ENCODE results near the gene CNTRL.

CNTRL gene

DNA sequence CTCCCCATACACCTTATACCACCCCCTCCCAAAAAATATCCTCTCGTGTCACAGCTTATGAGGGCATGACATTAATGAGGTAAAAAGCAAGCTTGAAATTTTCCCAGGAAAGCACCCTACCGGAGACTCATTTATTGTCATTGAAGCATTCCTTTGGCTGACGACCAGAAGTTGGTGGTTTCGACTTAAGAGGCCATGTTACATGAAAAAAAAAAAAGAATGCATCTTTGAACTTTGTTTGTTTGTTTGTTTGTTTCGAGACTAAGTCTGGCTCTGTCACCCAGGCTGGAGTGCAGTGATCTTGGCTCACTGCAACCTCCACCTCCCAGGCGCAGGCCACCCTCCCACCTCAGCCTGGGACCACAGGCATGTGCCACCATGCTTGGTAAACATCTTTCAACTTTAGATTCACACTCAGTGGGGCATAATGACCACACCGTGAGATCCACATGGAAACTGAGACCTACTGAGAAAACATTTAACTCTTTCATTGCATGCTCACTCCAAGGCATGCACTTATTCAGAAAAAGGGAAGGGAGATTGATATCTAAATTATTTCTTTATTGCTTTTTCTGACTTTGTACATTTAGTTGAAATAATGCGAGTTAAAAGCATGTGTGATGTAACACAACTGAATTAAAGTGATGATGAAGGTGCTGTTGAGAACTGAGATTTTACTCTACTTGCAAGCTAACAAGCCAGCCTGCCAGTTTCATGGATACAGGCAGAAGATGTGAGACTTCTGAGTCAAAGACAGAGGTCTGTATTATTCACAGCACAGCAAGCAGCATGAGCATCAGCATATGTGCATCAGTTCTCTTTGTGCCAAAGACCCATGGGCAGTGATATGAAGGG lies 132.0 kb downstream of the CNTRL start:
- no peak for FAIRE-seq

DNA sequence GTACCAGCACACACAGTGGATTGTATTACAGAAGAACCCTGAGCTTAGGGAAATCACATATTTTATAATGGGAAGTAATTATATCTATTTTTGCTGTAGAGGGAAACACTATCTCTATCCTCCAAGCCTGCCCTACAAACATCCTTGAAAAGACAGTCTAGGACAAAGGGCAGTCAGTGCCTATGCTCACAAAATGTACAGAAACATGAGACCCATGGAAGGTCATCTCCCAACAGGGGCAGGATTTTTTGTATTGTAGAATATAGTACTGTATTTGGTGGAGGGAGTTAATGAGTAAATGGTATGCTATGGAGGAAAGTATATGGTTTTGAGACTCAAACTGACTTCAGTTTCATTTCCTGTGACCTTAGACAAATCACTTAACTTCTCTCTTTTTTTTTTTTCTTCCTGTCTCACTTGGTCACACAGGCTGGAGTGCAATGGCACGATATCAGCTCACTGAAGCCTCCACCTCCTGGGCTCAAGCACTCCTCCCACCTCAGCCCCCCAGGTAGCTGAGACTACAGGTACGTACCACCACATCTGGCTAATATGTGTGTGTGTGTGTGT lies 132.7 kb downstream of the CNTRL start:
- FAIRE-seq, result no peak

DNA sequence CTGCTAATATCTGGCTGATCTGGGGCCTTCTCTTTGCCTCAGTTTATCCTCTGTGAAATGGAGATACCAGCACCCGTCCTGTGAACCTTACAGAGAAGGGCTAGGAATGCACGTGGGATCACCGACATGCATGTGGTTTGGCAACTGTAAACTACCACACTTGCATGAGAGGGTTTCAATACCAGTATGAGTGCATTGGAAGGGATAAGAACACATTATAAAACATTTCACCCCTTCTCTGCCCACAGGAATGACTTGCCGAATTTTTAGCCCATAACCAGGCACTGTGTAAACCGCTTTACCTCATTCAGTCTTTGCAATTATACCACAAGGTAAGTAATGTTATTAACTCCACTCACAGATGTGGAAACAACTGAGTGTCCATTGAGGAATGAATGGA lies 135.8 kb downstream of the CNTRL start:
- no peak for FAIRE-seq

DNA sequence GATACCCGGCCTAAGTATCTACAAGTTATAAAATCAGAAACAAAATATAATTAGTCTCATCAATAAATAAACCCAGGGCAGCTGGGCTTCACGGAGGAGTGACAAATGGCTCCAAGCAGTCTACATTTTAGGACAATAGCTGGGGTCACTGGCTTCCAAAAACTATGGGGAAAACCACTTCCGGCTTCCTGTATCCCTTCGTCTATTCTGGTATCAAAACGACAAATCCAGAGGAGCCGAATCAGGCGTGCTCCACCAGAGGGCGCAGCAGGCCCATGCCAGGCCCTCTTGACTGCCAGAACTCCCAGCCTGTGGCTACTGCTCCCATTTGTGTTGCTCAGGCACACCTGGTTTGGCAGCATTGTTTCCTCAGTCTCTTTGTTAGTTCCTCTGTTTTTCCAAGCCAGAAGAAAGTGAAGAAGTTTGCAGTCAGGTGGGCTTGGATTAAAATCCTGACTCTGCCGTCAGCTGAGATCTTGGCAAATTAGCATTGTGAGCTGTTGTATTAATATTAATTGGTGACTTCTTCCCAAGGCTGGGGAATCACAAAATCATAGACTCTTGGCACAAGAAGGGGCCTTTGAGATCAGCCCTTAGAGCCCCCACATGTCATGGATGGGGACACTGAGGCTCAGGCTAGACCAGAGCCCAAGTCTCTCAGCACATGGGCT lies 138.5 kb downstream of the CNTRL start:
- FAIRE-seq, result peak; percentile 82

DNA sequence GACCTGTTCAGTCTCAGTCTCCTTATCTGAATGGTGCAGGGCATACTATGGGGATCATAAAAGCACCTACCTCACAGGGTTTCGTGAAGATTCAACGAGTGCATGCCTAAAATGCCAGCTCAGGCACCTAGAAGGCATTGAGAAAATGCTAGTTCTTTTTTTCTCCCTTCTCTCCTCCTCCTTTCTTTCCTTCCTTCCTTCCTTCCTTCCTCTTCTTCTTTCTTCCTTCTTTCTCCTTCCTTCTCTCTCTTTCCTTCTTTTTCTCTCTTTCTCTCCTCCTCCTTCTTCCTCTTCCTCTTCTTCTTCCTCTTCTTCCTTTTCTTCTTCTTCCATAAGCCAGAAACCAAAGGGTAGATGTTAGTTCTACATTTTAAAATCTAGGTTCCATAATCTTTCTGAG lies 139.2 kb downstream of the CNTRL start:
- FAIRE-seq, result no peak

DNA sequence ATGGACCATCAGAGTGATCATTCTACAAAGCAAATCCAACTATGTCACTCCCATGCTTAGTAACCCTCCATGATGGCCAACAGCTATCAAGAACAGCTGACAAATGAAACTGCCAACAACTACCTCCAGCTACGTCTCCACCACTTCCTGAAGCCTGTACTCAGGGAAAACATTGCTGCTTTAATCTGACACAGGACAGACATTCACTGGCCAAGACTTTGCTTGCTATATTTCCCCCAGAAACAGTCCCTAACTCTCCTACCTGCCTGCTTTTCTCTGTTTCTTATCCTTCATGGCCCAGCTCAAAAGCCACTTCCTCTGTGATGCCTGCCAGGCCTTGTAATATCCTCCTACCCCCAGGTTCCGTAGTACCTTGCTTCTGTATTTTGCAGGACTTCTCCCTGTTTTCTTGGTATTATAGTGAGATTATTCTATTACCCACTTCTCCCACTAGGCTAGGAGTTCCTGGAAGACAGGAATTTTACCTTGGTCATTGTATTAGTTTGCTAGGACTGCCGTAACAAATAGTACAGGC lies 141.6 kb downstream of the CNTRL start:
- no peak for FAIRE-seq

DNA sequence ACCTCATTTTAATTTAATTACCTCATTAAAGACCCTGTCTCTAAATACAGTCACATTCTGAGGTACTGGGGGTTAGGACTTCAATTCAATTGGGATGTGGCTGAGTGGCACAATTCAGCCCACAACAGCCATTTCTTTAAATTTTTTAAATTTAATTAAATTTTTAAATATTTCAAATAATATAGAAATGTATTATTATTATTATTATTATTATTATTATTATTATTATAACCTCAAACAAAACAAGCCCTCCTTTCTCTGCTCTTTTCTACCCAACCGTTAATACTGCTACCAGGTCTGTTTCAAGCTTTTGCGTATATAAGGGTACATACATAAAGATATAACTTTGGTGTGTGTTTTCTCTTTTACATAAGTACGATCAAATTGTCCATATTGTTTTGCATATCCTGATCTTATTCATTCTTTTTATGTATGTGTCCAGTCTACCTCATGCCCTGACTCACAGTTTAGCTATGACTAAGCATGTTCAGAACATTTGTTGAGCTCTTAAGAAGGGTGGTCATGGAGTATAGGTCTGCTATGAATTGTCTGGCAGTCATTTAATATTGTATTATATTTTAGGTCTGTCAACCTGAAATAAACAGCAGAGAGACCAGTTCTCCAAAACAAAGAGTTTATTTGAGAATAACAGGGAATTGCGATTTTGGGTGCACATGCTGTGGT lies 143.0 kb downstream of the CNTRL start:
- FAIRE-seq, result no peak

DNA sequence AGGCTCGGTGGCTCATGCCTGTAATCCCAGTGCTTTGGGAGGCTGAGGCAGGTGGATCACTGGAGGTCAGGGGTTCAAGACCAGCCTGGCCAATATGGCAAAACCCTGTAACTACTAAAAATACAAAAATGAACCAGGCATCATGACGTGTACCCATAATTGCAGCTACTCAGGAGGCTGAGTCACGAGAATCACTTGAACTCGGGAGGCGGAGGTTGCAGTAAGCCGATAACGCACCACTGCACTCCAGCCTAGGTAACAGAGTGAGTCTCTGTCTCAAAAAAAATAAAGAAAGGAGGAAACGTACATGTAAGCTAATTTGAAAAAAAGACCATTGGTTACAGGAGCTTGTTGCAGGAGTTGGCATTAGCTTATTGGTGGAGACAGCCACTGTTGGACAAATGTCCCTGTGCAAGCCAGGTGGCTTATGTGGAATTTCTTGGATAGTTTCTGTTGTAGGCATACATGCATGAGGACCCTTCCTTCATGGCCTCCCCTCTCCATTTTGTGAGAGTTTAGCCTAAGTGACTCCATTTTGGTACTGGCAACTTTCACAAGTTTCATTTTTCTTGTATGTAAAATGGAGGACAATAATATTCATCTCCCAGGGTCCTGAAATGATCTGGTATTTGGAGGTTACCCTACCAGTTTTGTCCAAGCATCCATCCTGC lies 143.7 kb downstream of the CNTRL start:
- FAIRE-seq, result no peak

DNA sequence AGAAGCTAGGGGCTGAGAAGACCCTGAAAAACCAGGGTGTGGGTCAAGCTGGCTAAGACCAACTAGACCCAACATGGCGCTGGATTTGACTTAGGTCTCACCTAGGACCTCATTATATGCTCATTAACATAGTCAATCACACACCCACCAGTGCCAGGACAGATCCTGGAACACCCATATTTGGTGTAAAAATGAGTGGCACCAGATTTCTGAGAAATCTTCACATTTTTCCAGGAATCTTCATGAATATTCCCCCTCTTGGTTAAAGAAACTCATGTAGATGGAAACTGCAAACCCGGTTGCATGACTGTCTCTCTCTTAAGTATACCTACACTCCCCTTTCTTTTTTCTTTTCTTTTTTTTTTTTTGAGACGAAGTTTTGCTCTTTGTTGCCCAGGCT lies 144.8 kb downstream of the CNTRL start:
- no peak for FAIRE-seq

DNA sequence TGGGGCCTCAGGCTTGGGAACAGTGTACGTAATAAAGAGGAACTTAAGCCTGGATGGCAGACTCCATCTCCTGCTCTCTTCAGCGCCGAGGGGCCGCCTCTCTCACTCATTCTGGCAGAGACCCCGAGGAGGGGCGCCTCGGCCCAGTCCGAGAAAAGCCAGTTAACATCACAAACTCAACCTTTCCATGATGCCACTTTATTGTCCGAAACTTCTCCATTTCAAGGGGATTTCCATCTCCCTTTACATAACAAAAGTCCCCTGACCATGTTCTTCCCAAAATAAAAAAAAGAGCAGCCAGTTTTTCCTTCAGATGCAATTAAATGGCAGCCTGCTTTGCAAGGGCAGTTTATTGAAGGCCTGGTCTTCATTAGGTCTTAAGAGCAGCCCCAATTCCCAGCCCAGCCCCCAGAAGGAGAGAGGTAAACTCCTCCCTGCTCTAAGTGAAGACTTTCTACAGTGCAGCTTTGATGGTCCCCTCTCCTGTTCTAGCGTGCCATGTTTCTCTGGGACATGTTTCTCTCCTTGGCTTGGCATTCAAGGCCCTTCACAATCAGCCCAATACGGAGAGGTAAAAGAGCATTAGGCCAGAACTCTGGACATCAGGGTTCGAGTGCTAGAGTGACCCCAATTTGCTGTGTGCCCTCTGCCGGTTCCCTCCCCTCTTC lies 146.4 kb downstream of the CNTRL start:
- no peak for FAIRE-seq

DNA sequence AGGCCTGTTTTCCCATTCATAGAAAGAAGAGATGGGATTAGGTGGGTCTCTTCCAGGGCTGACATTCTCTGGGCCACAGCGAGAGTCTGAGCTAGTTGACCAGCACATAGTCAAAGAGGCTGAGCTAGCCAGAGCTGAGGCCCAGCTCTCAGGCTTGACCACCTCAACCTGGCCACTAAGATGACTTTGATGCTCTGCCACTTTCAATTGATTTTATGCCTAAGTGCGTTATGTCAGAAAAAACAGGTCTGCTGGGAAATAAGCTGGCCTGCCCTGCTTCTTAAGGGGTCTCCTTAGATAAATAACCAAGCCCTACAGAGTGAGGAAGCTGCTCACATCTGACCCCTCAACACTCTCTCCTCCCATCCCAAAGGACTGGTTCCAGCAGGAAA lies 146.9 kb downstream of the CNTRL start:
- no peak for FAIRE-seq

DNA sequence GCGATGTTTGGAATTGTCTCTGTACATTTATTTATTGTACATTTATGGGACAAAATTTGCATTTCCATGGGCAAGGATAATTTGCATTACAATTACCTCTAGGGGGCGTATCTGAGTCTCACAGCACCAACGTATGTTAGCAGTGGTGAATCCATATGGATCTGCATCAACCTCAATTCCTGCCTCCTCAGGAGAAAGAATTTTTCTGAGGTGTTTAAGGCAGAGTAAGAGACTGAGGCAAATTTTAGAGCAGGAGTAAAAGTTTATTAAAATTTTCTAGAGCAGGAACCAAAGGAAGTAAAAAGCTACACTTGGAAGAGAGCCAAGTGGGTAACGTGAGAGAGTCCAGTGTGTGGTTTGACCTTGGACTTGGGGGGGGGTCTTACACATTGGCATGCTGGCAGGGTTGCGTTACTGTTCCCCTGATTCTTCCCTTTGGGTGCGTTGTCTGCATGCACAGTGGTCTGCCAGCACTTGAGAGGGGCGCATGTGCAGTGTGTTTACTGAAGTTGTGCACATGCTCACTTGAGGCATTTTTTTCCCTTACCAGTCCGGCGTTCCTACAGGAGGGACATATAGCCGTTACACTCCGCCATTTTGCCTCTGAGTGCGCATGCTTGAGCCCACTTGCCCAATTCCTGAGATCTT lies 147.9 kb downstream of the CNTRL start:
- peak; percentile 93 for FAIRE-seq

DNA sequence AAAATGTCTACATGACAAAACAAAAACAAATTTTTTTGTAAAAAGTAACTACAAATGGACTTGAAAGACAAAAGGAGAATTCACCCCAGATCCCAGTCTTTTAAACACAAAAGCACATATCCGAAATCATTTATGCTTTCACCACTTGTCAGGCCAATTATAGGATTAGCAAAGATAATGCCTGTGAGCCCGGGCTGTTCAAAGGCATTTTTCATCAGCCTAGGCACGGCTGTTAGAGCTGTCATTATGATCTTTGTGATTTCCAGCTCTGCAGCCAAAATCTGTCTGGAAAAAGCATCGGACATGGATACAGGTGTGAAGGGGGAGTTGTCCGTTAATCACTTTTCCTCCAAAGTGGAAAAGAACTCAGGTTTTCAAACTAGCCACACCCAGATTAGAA lies 150.5 kb downstream of the CNTRL start:
- no peak for FAIRE-seq

DNA sequence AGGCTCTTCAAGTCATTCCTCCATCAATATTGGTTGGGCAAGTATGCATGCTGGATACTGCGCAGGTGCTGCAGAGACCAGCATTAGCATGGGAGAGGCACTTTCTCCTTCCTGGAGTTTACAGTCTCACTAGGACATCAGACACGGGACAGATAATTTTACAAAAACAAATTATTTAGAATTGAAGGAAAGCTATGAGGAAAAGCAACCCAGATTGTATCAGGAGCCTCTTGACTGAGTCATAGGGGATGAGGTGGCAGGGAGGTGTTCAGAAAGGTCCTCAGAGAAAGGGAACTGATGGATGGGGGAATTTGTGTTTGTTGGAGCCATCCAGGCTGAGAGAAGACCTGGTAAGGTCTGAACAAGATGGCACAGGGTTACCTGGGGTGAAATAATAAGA lies 151.4 kb downstream of the CNTRL start:
- no peak for FAIRE-seq
